K562 (cell line): ENCODE results near the gene NEURL1. TPM values are rescaled to one million over a fixed set of nuclear protein-coding genes. Genes with fewer than 3 reads are reported as not detected.

ENCODE experiments used
- ARID1B ChIP-seq: fragments of 450-650 bp; IDR thresholded peaks from 2 replicates; pipeline ENCODE4 v1.6.1; 2016; ENCODE audit warnings: antibody characterized with exemption, mild to moderate bottlenecking, inconsistent platforms
- ESRRA ChIP-seq: fragments of 450-650 bp; IDR thresholded peaks from 2 replicates; pipeline ENCODE4 v1.6.1; 2014; ENCODE audit warnings: low read depth, mild to moderate bottlenecking, moderate library complexity, borderline replicate concordance
- ETS1 ChIP-seq: conservative IDR thresholded peaks from 2 replicates; pipeline ENCODE4 v1.6.1; 2011; ENCODE audit warnings: low read depth, mild to moderate bottlenecking, low read length; ENCODE audit not compliant: control insufficient read depth
- ETV1 ChIP-seq: fragments of 450-650 bp; conservative IDR thresholded peaks from 2 replicates; pipeline ENCODE4 v1.6.1; 2016; ENCODE audit warnings: missing genetic modification characterization, control low read depth, low read depth, missing compliant biosample characterization
- GATAD2A ChIP-seq: fragments of 450-650 bp; IDR thresholded peaks from 2 replicates; pipeline ENCODE4 v1.6.1; 2017
- HMBOX1 ChIP-seq: sonication (generic); IDR thresholded peaks from 2 replicates; pipeline ENCODE4 v1.6.1; 2016
- HOXB6 ChIP-seq: fragments of 250-450 bp; sonication (Bioruptor Pico); IDR thresholded peaks from 2 replicates; pipeline ENCODE4 v1.5.1; 2022; ENCODE audit warnings: mild to moderate bottlenecking, borderline replicate concordance
- LARP7 ChIP-seq: fragments of 450-650 bp; IDR thresholded peaks from 2 replicates; pipeline ENCODE4 v1.6.1; 2016
- NCOR1 ChIP-seq: fragments of 450-650 bp; IDR thresholded peaks from 2 replicates; pipeline ENCODE4 v1.6.1; 2016; ENCODE audit warnings: mild to moderate bottlenecking, moderate library complexity
- NONO ChIP-seq, 2 experiments: fragments of 200-400 bp in 1 of 2; fragments of 450-650 bp in 1 of 2; formaldehyde crosslinking in 1 of 2; IDR thresholded peaks; 2 replicates each; pipeline ENCODE4 v1.6.1; 2017; ENCODE audit warnings: low read depth in 2 of 2, mild to moderate bottlenecking in 2 of 2, moderate library complexity in 2 of 2, low read length in 1 of 2
- SMC3 ChIP-seq: conservative IDR thresholded peaks from 2 replicates; pipeline ENCODE4 v1.6.1; 2011; ENCODE audit warnings: low read depth, low read length, improper control_type of control experiment; ENCODE audit not compliant: insufficient read depth
- STAT5A ChIP-seq: IDR thresholded peaks from 2 replicates; pipeline ENCODE4 v1.6.1; 2012; ENCODE audit warnings: low read length, inconsistent platforms, borderline replicate concordance
- TAL1 ChIP-seq: fragments of 450-650 bp; IDR thresholded peaks from 2 replicates; pipeline ENCODE4 v1.6.1; 2016; ENCODE audit warnings: mild to moderate bottlenecking
- TCF3 ChIP-seq: sonication (generic); formaldehyde crosslinking; IDR thresholded peaks from 2 replicates; pipeline ENCODE4 v1.4.0; 2020; ENCODE audit warnings: mild to moderate bottlenecking, missing genetic modification reagents
- ZBTB7A ChIP-seq: IDR thresholded peaks from 2 replicates; pipeline ENCODE4 v1.6.1; 2011; ENCODE audit warnings: low read depth, mild to moderate bottlenecking, low read length, moderate library complexity, borderline replicate concordance; ENCODE audit not compliant: control insufficient read depth
- ZKSCAN8 ChIP-seq: fragments of 200-800 bp; sonication (Bioruptor generic); IDR thresholded peaks from 2 replicates; pipeline ENCODE4 v1.6.1; 2016; ENCODE audit warnings: missing genetic modification characterization, missing compliant biosample characterization
- ZNF41 ChIP-seq: fragments of 250-450 bp; sonication (Bioruptor Pico); conservative IDR thresholded peaks from 2 replicates; pipeline ENCODE4 v1.4.0; 2020; ENCODE audit warnings: mild to moderate bottlenecking
- ZNF592 ChIP-seq: fragments of 450-650 bp; IDR thresholded peaks from 2 replicates; pipeline ENCODE4 v1.6.1; 2017; ENCODE audit warnings: antibody characterized with exemption, mild to moderate bottlenecking
- polyA plus RNA-seq, 8 experiments: library from polyadenylated mRNA; depleted of rRNA in 4 of 8; stranded (reverse) in 5 of 8; unstranded in 3 of 8; fragments of >200 nt; fragmentation: Nextera tagmentation in 2 of 8; fragmentation: Illumina TruSeq in 1 of 8; extraction: Ambion mirVana in 2 of 8; extraction: Trizol in 1 of 8; gene quantifications; 2 replicates each; pipeline versions ENCODE4 v1.2.1 to v1.2.3, GENCODE V29; 2011 to 2014; ENCODE audit warnings: inconsistent platforms in 1 of 8, missing spikeins in 1 of 8
- total RNA-seq, 7 experiments: library from RNA; depleted of rRNA in 6 of 7; stranded (reverse); fragments of >200 nt in 6 of 7; fragmentation: Illumina TruSeq in 2 of 7; extraction: Trizol in 2 of 7; gene quantifications; 2 replicates each; pipeline versions ENCODE4 v1.2.1 to v1.2.3, GENCODE V29; 2011 to 2021; ENCODE audit warnings: low replicate concordance in 1 of 7

The NEURL1 gene
- total and polyA plus RNA-seq, 9 of the 15 experiments (the other 6 are each of a cell fraction or from before 2014, with no cell fraction given), result 0.01 to 0.45 (median 0.16) TPM; not detected in 5

- TF ChIP-seq TAL1 (peak; percentile 65), GATAD2A (peak; percentile 25; the same call in 1 of the 2 replicates), ZKSCAN8 (CRISPR knock-in tag) (no peak), HOXB6 (CRISPR knock-in tag) (no peak), NCOR1 (peak; percentile 63), TCF3 (CRISPR knock-in tag) (peak; percentile 78), HMBOX1 (no peak), ZBTB7A (peak; percentile 40; the same call in 1 of the 2 replicates), NONO (IDR thresholded peaks at IDR 0.05; ENCODE audit: low read depth in 2 of 2, low read length in 1 of 2) (no peak), ARID1B (peak; percentile 79), SMC3 (no peak), ZNF41 (no peak), STAT5A (peak; percentile 26; the same call in 1 of the 2 replicates), LARP7 (no peak), ETV1 (tag) (peak; percentile 89), ESRRA (peak; percentile 31; the same call in 1 of the 2 replicates), ZNF592 (peak; percentile 74; the same call in 1 of the 2 replicates), ETS1 (peak; percentile 62; the same call in 1 of the 2 replicates)
Observed at GRCh38 chr10:103578782-103579382, 85.4 kb downstream of the NEURL1 start (continued).
